DOHH2 (cell line): ENCODE data around the gene SLC30A1.
"Not testable (repeated sequence)": the region's sequence is repeated elsewhere in the genome, so short reads cannot be mapped to it uniquely, and the experiment has no call there.

Source experiments
- H3F3A ChIP-seq: fragments of 200-600 bp; sonication (generic), shearing (Covaris generic); 2 replicates; pipeline ENCODE4 v1.6.0; 2016; ENCODE audit warnings: antibody characterized with exemption, mild to moderate bottlenecking; ENCODE audit not compliant: control insufficient read depth, insufficient read depth
- H3K27ac ChIP-seq: fragments of 200-600 bp; sonication (generic); 2 replicates; pipeline ENCODE4 v1.5.1; 2014; ENCODE audit warnings: low read depth, mild to moderate bottlenecking, low read length, moderate library complexity
- H3K27me3 ChIP-seq: fragments of 200-600 bp; sonication (generic); 2 replicates; pipeline ENCODE4 v1.6.1; 2014; ENCODE audit warnings: mild to moderate bottlenecking, low read length, mixed read lengths; ENCODE audit not compliant: control insufficient read depth
- H3K36me3 ChIP-seq: fragments of 200-600 bp; sonication (generic); 2 replicates; pipeline ENCODE4 v1.6.1; 2014; ENCODE audit warnings: mild to moderate bottlenecking, low read length, moderate library complexity, mixed read lengths; ENCODE audit not compliant: control insufficient read depth
- H3K4me1 ChIP-seq: fragments of 200-600 bp; sonication (generic); 2 replicates; pipeline ENCODE4 v1.6.1; 2014; ENCODE audit warnings: mild to moderate bottlenecking, low read length, mixed read lengths; ENCODE audit not compliant: control insufficient read depth
- H3K4me2 ChIP-seq: fragments of 200-600 bp; sonication (generic); 2 replicates; pipeline ENCODE4 v1.6.0; 2014; ENCODE audit warnings: mild to moderate bottlenecking, low read length, moderate library complexity
- H3K4me3 ChIP-seq: fragments of 200-600 bp; sonication (generic); 2 replicates; pipeline ENCODE4 v1.5.1; 2014; ENCODE audit warnings: mild to moderate bottlenecking, low read length, mixed read lengths
- H3K79me2 ChIP-seq: fragments of 200-600 bp; sonication (generic); 2 replicates; pipeline ENCODE4 v1.6.1; 2014; ENCODE audit warnings: mild to moderate bottlenecking, low read length, mixed read lengths; ENCODE audit not compliant: control insufficient read depth
- H3K9me2 ChIP-seq: fragments of 200-600 bp; sonication (generic); replicated peaks from 2 replicates; pipeline ENCODE4 v1.6.1; 2014; ENCODE audit warnings: mild to moderate bottlenecking, low read length, mixed read lengths; ENCODE audit not compliant: control insufficient read depth
- H3K9me3 ChIP-seq: fragments of 200-600 bp; sonication (generic); 2 replicates; pipeline ENCODE4 v1.6.1; 2014; ENCODE audit warnings: antibody characterized with exemption, low read length, mixed read lengths; ENCODE audit not compliant: control insufficient read depth, insufficient read depth
- H4K20me1 ChIP-seq: fragments of 200-600 bp; sonication (generic); 2 replicates; pipeline ENCODE4 v1.6.0; 2014; ENCODE audit warnings: low read depth, mild to moderate bottlenecking, antibody characterized with exemption, low read length, moderate library complexity; ENCODE audit not compliant: control insufficient read depth, insufficient read depth
- CTCF ChIP-seq: fragments of 200-600 bp; sonication (generic); IDR thresholded peaks from one replicate; pipeline ENCODE4 v1.5.1; 2014; ENCODE audit warnings: antibody characterized with exemption, mild to moderate bottlenecking, low read depth, low read length; ENCODE audit not compliant: poor library complexity, severe bottlenecking
- EZH2phosphoT487 ChIP-seq: fragments of 200-600 bp; sonication (generic); IDR thresholded peaks from 2 replicates; pipeline ENCODE4 v1.6.1; 2017; ENCODE audit warnings: borderline replicate concordance, mild to moderate bottlenecking, antibody characterized with exemption, low read length, moderate library complexity, mixed read lengths

The SLC30A1 gene

GRCh38 chr1:211571998-211572397, 7.0 kb downstream of the SLC30A1 start:
- H3K27me3 ChIP-seq = peaks cover 3% of the 10 kb centered on the region; the same call in 1 of the 2 replicates
- no peak overlapping the region for H3K27ac ChIP-seq
- no peaks in the 10 kb centered on the region for H3F3A ChIP-seq
- H3K36me3 ChIP-seq = peaks cover 18% of the 10 kb centered on the region
- H3K9me3 ChIP-seq = no peaks in the 10 kb centered on the region
- H3K4me3 ChIP-seq = no peak overlapping the region
- no peak overlapping the region for H3K4me2 ChIP-seq
- TF ChIP-seq EZH2phosphoT487 (no peak), CTCF (no peak)
- H3K79me2 ChIP-seq = peaks cover 16% of the 10 kb centered on the region
- peaks cover 11% of the 10 kb centered on the region for H3K4me1 ChIP-seq
- H4K20me1 ChIP-seq = no peaks in the 10 kb centered on the region
- H3K9me2 ChIP-seq = no peaks in the 10 kb centered on the region

GRCh38 chr1:211570378-211570777, 8.6 kb downstream of the SLC30A1 start:
- not testable (repeated sequence) for H3K9me3 ChIP-seq, H3K4me3 ChIP-seq, H3K4me2 ChIP-seq, H3K27me3 ChIP-seq, H3K4me1 ChIP-seq, H3K79me2 ChIP-seq, H4K20me1 ChIP-seq, H3K9me2 ChIP-seq, H3K27ac ChIP-seq, H3F3A ChIP-seq
- peaks cover 11% of the 10 kb centered on the region for H3K36me3 ChIP-seq

- TF ChIP-seq CTCF = no peak
- no peak for TF ChIP-seq EZH2phosphoT487
- no peak overlapping the region for H3K4me3 ChIP-seq
- H4K20me1 ChIP-seq = no peaks in the 10 kb centered on the region
- no peaks in the 10 kb centered on the region for H3K9me2 ChIP-seq
- H3K27ac ChIP-seq = no peak overlapping the region
- no peaks in the 10 kb centered on the region for H3K9me3 ChIP-seq
- H3K27me3 ChIP-seq = peaks cover 11% of the 10 kb centered on the region
- H3K4me1 ChIP-seq = no peaks in the 10 kb centered on the region
- no peak overlapping the region for H3K4me2 ChIP-seq
- no peaks in the 10 kb centered on the region for H3K36me3 ChIP-seq
- no peaks in the 10 kb centered on the region for H3K79me2 ChIP-seq
- no peaks in the 10 kb centered on the region for H3F3A ChIP-seq
Observed at GRCh38 chr1:211566431-211567025, 12.4 kb downstream of the SLC30A1 start.

GRCh38 chr1:211564084-211564483, 14.9 kb downstream of the SLC30A1 start:
- no peaks in the 10 kb centered on the region for H3K9me3 ChIP-seq
- H3K27me3 ChIP-seq = peaks cover 11% of the 10 kb centered on the region
- no peaks in the 10 kb centered on the region for H3K9me2 ChIP-seq
- TF ChIP-seq CTCF (no peak), EZH2phosphoT487 (no peak)
- H3K4me2 ChIP-seq = no peak overlapping the region
- no peaks in the 10 kb centered on the region for H3K4me1 ChIP-seq
- H3K4me3 ChIP-seq = no peak overlapping the region
- no peaks in the 10 kb centered on the region for H3K36me3 ChIP-seq
- no peaks in the 10 kb centered on the region for H3F3A ChIP-seq
- no peak overlapping the region for H3K27ac ChIP-seq
- H4K20me1 ChIP-seq = no peaks in the 10 kb centered on the region
- H3K79me2 ChIP-seq = no peaks in the 10 kb centered on the region
